H9 (cell line): ENCODE measurements around the gene ZNF585A. TPM values are rescaled to one million over a fixed set of nuclear protein-coding genes. Genes with fewer than 3 reads are reported as not detected.

ENCODE experiments used
- DNase-seq: peaks from one replicate; pipeline ENCODE4 v3.0.0-alpha.2; 2017
- H2AFZ ChIP-seq: one replicate; pipeline ENCODE4 v1.6.1; 2013; ENCODE audit warnings: mild to moderate bottlenecking, low read length, control low read depth, moderate library complexity
- H2AK5ac ChIP-seq: 2 replicates; pipeline ENCODE4 v1.6.1; 2013; ENCODE audit warnings: low read length, control low read depth, mixed read lengths; ENCODE audit not compliant: insufficient read length
- H2BK120ac ChIP-seq: one replicate; pipeline ENCODE4 v1.6.1; 2013; ENCODE audit warnings: low read depth, mild to moderate bottlenecking, low read length, control low read depth, inconsistent platforms; ENCODE audit not compliant: poor library complexity, severe bottlenecking
- H2BK12ac ChIP-seq: 2 replicates; pipeline ENCODE4 v1.6.1; 2013; ENCODE audit warnings: low read length, control low read depth, mixed read lengths, low read depth; ENCODE audit not compliant: insufficient read length
- H2BK15ac ChIP-seq: 2 replicates; pipeline ENCODE4 v1.6.1; 2013; ENCODE audit warnings: low read depth, low read length, control low read depth
- H2BK20ac ChIP-seq: one replicate; pipeline ENCODE4 v1.6.1; 2013; ENCODE audit warnings: low read depth, mild to moderate bottlenecking, low read length, control low read depth, inconsistent platforms; ENCODE audit not compliant: poor library complexity, severe bottlenecking
- H2BK5ac ChIP-seq: 2 replicates; pipeline ENCODE4 v1.6.1; 2013; ENCODE audit warnings: low read length, control low read depth, mixed read lengths; ENCODE audit not compliant: insufficient read length
- H3K14ac ChIP-seq: 2 replicates; pipeline ENCODE4 v1.6.1; 2013; ENCODE audit warnings: low read length, control low read depth; ENCODE audit not compliant: insufficient read depth
- H3K18ac ChIP-seq: 2 replicates; pipeline ENCODE4 v1.6.1; 2013; ENCODE audit warnings: low read depth, mild to moderate bottlenecking, mixed read lengths, low read length, control low read depth; ENCODE audit not compliant: insufficient read length
- H3K23ac ChIP-seq: 2 replicates; pipeline ENCODE4 v1.6.1; 2013; ENCODE audit warnings: low read length, control low read depth, mixed read lengths, low read depth; ENCODE audit not compliant: insufficient read length
- H3K23me2 ChIP-seq: 2 replicates; pipeline ENCODE4 v1.6.1; 2013; ENCODE audit warnings: low read depth, mild to moderate bottlenecking, mixed read lengths, low read length, control low read depth; ENCODE audit not compliant: insufficient read length, poor library complexity, severe bottlenecking
- H3K27ac ChIP-seq: 2 replicates; pipeline ENCODE4 v1.5.1; 2013; ENCODE audit warnings: low read length, control low read depth, mixed read lengths, low read depth; ENCODE audit not compliant: insufficient read length
- H3K27me3 ChIP-seq: 2 replicates; pipeline ENCODE4 v1.6.1; 2013; ENCODE audit warnings: low read length, control low read depth, inconsistent platforms; ENCODE audit not compliant: insufficient read depth
- H3K4ac ChIP-seq: 2 replicates; pipeline ENCODE4 v1.6.1; 2013; ENCODE audit warnings: low read depth, mild to moderate bottlenecking, control low read depth, inconsistent platforms, low read length, moderate library complexity
- H3K4me1 ChIP-seq: 2 replicates; pipeline ENCODE4 v1.6.1; 2013; ENCODE audit warnings: low read length, control low read depth, inconsistent platforms; ENCODE audit not compliant: insufficient read depth
- H3K4me2 ChIP-seq: 2 replicates; pipeline ENCODE4 v1.6.1; 2013; ENCODE audit warnings: low read length, control low read depth, mixed read lengths; ENCODE audit not compliant: insufficient read length, insufficient read depth
- H3K56ac ChIP-seq: 2 replicates; pipeline ENCODE4 v1.6.1; 2013; ENCODE audit warnings: low read depth, mild to moderate bottlenecking, mixed read lengths, low read length, control low read depth; ENCODE audit not compliant: insufficient read length
- H3K79me1 ChIP-seq: 2 replicates; pipeline ENCODE4 v1.6.1; 2013; ENCODE audit warnings: low read depth, mild to moderate bottlenecking, moderate library complexity, low read length, control low read depth, inconsistent platforms; ENCODE audit not compliant: insufficient read depth, poor library complexity, severe bottlenecking
- H3K79me2 ChIP-seq: 2 replicates; pipeline ENCODE4 v1.6.1; 2013; ENCODE audit warnings: low read length, control low read depth, inconsistent platforms; ENCODE audit not compliant: insufficient read depth
- H3K9ac ChIP-seq: 2 replicates; pipeline ENCODE4 v1.6.1; 2013; ENCODE audit warnings: low read length, control low read depth, mixed read lengths; ENCODE audit not compliant: insufficient read length; ENCODE audit errors: extremely low read depth
- H3K9me3 ChIP-seq: one replicate; pipeline ENCODE4 v1.6.1; 2013; ENCODE audit warnings: low read depth, low read length, inconsistent platforms; ENCODE audit not compliant: control insufficient read depth
- H3T11ph ChIP-seq: one replicate; pipeline ENCODE4 v1.6.1; 2013; ENCODE audit warnings: mild to moderate bottlenecking, low read length, control low read depth, inconsistent platforms
- H4K20me1 ChIP-seq: one replicate; pipeline ENCODE4 v1.6.1; 2013; ENCODE audit not compliant: control insufficient read depth, insufficient read length, insufficient read depth
- H4K5ac ChIP-seq: 2 replicates; pipeline ENCODE4 v1.6.1; 2013; ENCODE audit warnings: low read depth, mild to moderate bottlenecking, mixed read lengths, low read length, control low read depth; ENCODE audit not compliant: insufficient read length
- H4K8ac ChIP-seq: replicated peaks from 2 replicates; pipeline ENCODE4 v1.6.1; 2013; ENCODE audit warnings: low read length, control low read depth, mixed read lengths, low read depth; ENCODE audit not compliant: insufficient read length
- H4K91ac ChIP-seq: 2 replicates; pipeline ENCODE4 v1.6.1; 2013; ENCODE audit warnings: low read depth, mild to moderate bottlenecking, moderate library complexity, mixed read lengths, low read length, control low read depth; ENCODE audit not compliant: insufficient read length
- H3K27ac Mint-ChIP-seq, 3 experiments: 2 replicates in 2 of 3; 3 replicates in 1 of 3; pipeline ENCODE4 v1.8.0; 2020 to 2021; ENCODE audit warnings: mixed read lengths in 3 of 3, mild to moderate bottlenecking in 1 of 3, moderate library complexity in 1 of 3
- H3K27me3 Mint-ChIP-seq: 2 replicates; pipeline ENCODE4 v1.8.0; 2021; ENCODE audit warnings: low read depth, mild to moderate bottlenecking, moderate library complexity, mixed read lengths
- H3K36me3 Mint-ChIP-seq, 3 experiments: 2 replicates in 2 of 3; 3 replicates in 1 of 3; pipeline ENCODE4 v1.8.0; 2020 to 2021; ENCODE audit warnings: low read depth in 3 of 3, mixed read lengths in 3 of 3; ENCODE audit not compliant: insufficient read depth in 1 of 3
- H3K4me1 Mint-ChIP-seq, 2 experiments: 2 replicates each; pipeline ENCODE4 v1.8.0; 2020; ENCODE audit warnings: mixed read lengths in 2 of 2
- H3K4me3 Mint-ChIP-seq, 2 experiments: 2 replicates in 1 of 2; 3 replicates in 1 of 2; pipeline ENCODE4 v1.8.0; 2020 to 2021; ENCODE audit warnings: mild to moderate bottlenecking in 2 of 2, mixed read lengths in 2 of 2, moderate library complexity in 1 of 2
- H3K9me3 Mint-ChIP-seq, 2 experiments: 2 replicates in 1 of 2; 3 replicates in 1 of 2; pipeline ENCODE4 v1.8.0; 2020; ENCODE audit warnings: mild to moderate bottlenecking in 2 of 2, mixed read lengths in 2 of 2, moderate library complexity in 1 of 2
- CTCF ChIP-seq: fragments of 200-600 bp; sonication (generic); conservative IDR thresholded peaks from 3 replicates; pipeline ENCODE4 v1.8.0; 2021; ENCODE audit warnings: antibody characterized with exemption, mild to moderate bottlenecking
- WGBS: extraction: QIAGEN DNeasy Blood & Tissue Kit; methylation state at CpG from one replicate; pipeline ENCODE4 v1.1.7; 2013; ENCODE audit warnings: missing lambda C conversion rate, low lambda C conversion rate, mixed read lengths; ENCODE audit not compliant: insufficient read length; ENCODE audit errors: extremely low coverage; 5-methylcytosine and 5-hydroxymethylcytosine counted together
- total RNA-seq: library from RNA; stranded (reverse); gene quantifications from 2 replicates; pipeline ENCODE4 v1.2.1, GENCODE V29; 2021

The ZNF585A gene
- total RNA-seq, 1 experiment from 2014 or later, result 18.3 TPM

GRCh38 chr19:37136111-37136510 is 36.4 kb downstream of the ZNF585A start:
- Histone ChIP-seq H3K23me2 (no peaks in the 10 kb centered on the region), H4K5ac (no peak overlapping the region), H3K27ac (no peak overlapping the region), H3K9me3 (peaks cover 89% of the 10 kb centered on the region), H3K4me1 (no peaks in the 10 kb centered on the region), H2BK20ac (no peak overlapping the region), H3K14ac (no peak overlapping the region), H3K9ac (no peak overlapping the region), H2BK5ac (no peak overlapping the region), H3K79me1 (no peaks in the 10 kb centered on the region), H2AK5ac (no peak overlapping the region), H3K56ac (no peak overlapping the region), H3K4ac (no peak overlapping the region), H4K8ac (no peak overlapping the region), H3K27me3 (no peaks in the 10 kb centered on the region), H2BK15ac (no peak overlapping the region), H3K18ac (no peak overlapping the region), H2BK120ac (no peak overlapping the region), H4K91ac (no peak overlapping the region), H3K79me2 (no peaks in the 10 kb centered on the region), H3K23ac (no peak overlapping the region), H4K20me1 (no peaks in the 10 kb centered on the region), H2AFZ (no peak overlapping the region), H3T11ph (no peak overlapping the region), H2BK12ac (no peak overlapping the region), H3K4me2 (no peak overlapping the region)
- H3K4me3 Mint-ChIP-seq, result no peak overlapping the region
- DNase-seq, result no peak
- H3K9me3 Mint-ChIP-seq, result peaks cover 91 to 97% of the 10 kb centered on the region in 2 experiments
- TF ChIP-seq CTCF, result no peak
- no CpG with 5 or more reads among the region's 1 CpG for WGBS
- H3K27me3 Mint-ChIP-seq, result peaks cover 4% of the 10 kb centered on the region
- H3K4me1 Mint-ChIP-seq, result no peaks in the 10 kb centered on the region
- peaks cover 13 to 35% (median 23%) of the 10 kb centered on the region in 3 experiments; a peak in 6 of 7 replicates for H3K36me3 Mint-ChIP-seq
- no peak overlapping the region for H3K27ac Mint-ChIP-seq
